ENCODE measurements around the gene VPS45. TPM values are rescaled to one million over a fixed set of nuclear protein-coding genes. Genes with fewer than 3 reads are reported as not detected.
"Not testable (repeated sequence)": the region's sequence is repeated elsewhere in the genome, so short reads cannot be mapped to it uniquely, and the experiment has no call there.

VPS45 gene
- total RNA-seq, 1 donor from 2014 or later: 33.1 TPM

DNA sequence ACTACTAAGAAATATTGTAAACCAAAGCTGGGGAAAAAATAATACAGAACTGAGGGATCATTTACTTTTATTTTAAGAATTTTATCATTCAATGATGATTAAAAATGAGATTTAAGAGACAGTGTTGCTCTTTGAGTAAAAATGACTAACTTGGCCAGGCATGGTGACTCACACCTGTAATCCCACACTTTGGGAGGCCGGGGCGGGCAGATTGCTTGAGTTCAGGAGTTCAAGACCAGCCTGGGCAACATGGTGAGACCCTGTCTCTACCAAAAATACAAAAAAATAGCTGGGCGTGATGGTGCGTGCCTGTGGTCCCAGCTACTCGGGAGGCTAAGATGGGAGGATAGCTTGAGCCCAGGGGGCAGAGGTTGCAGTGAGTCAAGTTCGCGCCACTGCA is 60.3 kb downstream of the VPS45 start:
- Mint-ChIP-seq H3K9me3 (ENCODE audit: low read depth) (no peaks in the 10 kb centered on the region), H3K36me3 (ENCODE audit: low read depth) (peaks cover 1% of the 10 kb centered on the region), H3K27ac (ENCODE audit: unreplicated experiment) (no peak overlapping the region), H3K4me1 (ENCODE audit: low read depth) (no peaks in the 10 kb centered on the region), H3K27me3 (ENCODE audit: low read depth) (no peaks in the 10 kb centered on the region), H3K4me3 (ENCODE audit: unreplicated experiment) (no peak overlapping the region)
- no peak for TF ChIP-seq CTCF (IDR thresholded peaks at IDR 0.05)
- DNase-seq (ENCODE audit: low spot score): no peak

- H3K4me3 Mint-ChIP-seq (ENCODE audit: unreplicated experiment): no peak overlapping the region
- no peaks in the 10 kb centered on the region for H3K4me1 Mint-ChIP-seq (ENCODE audit: low read depth)
- DNase-seq (ENCODE audit: low spot score): no peak
- H3K9me3 Mint-ChIP-seq (ENCODE audit: low read depth): no peaks in the 10 kb centered on the region
- no peaks in the 10 kb centered on the region for H3K27me3 Mint-ChIP-seq (ENCODE audit: low read depth)
- peaks cover 4% of the 10 kb centered on the region for H3K36me3 Mint-ChIP-seq (ENCODE audit: low read depth)
- no peak for TF ChIP-seq CTCF (IDR thresholded peaks at IDR 0.05)
- no peak overlapping the region for H3K27ac Mint-ChIP-seq (ENCODE audit: unreplicated experiment)
Measured at GRCh38 chr1:150132372-150132771, 64.8 kb downstream of the VPS45 start.

GRCh38 chr1:150134537-150134936 is 67.0 kb downstream of the VPS45 start:
- no peak overlapping the region for H3K27ac Mint-ChIP-seq (ENCODE audit: unreplicated experiment)
- H3K36me3 Mint-ChIP-seq (ENCODE audit: low read depth): peaks cover 4% of the 10 kb centered on the region
- DNase-seq (ENCODE audit: low spot score): no peak
- H3K4me3 Mint-ChIP-seq (ENCODE audit: unreplicated experiment): no peak overlapping the region
- H3K27me3 Mint-ChIP-seq (ENCODE audit: low read depth): no peaks in the 10 kb centered on the region
- no peak for TF ChIP-seq CTCF (IDR thresholded peaks at IDR 0.05)
- H3K9me3 Mint-ChIP-seq (ENCODE audit: low read depth): no peaks in the 10 kb centered on the region
- no peaks in the 10 kb centered on the region for H3K4me1 Mint-ChIP-seq (ENCODE audit: low read depth)

DNA sequence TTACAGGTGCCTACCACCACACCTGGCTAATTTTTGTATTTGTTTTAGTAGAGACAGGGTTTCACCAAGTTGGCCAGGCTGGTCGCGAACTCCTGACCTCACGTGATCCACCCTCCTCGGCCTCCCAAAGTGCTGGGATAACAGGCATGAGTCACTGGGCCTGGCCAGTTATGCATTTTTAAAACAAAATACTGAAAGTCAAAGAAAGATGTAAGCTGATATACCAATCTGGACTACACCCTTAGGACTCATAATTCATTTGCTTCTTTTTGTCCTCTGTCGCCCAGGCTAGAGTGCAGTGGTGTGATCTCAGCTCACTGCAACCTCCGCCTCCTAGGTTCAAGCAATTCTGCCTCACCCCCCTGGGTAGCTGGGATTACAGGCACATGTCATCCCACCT is 67.8 kb downstream of the VPS45 start:
- H3K4me3 Mint-ChIP-seq (ENCODE audit: unreplicated experiment); H3K27ac Mint-ChIP-seq (ENCODE audit: unreplicated experiment); H3K36me3 Mint-ChIP-seq (ENCODE audit: low read depth); H3K4me1 Mint-ChIP-seq (ENCODE audit: low read depth); DNase-seq (ENCODE audit: low spot score); H3K27me3 Mint-ChIP-seq (ENCODE audit: low read depth); H3K9me3 Mint-ChIP-seq (ENCODE audit: low read depth): not testable (repeated sequence)

GRCh38 chr1:150138044-150138443 is 70.5 kb downstream of the VPS45 start:
- Mint-ChIP-seq H3K36me3 (ENCODE audit: low read depth) (peaks cover 4% of the 10 kb centered on the region), H3K4me3 (ENCODE audit: unreplicated experiment) (no peak overlapping the region), H3K27ac (ENCODE audit: unreplicated experiment) (no peak overlapping the region), H3K4me1 (ENCODE audit: low read depth) (no peaks in the 10 kb centered on the region), H3K27me3 (ENCODE audit: low read depth) (no peaks in the 10 kb centered on the region), H3K9me3 (ENCODE audit: low read depth) (no peaks in the 10 kb centered on the region)
- no peak for DNase-seq (ENCODE audit: low spot score)
- TF ChIP-seq CTCF (IDR thresholded peaks at IDR 0.05): no peak

- no peak for DNase-seq (ENCODE audit: low spot score)
- Mint-ChIP-seq H3K27me3 (ENCODE audit: low read depth) (no peaks in the 10 kb centered on the region), H3K27ac (ENCODE audit: unreplicated experiment) (no peak overlapping the region), H3K4me1 (ENCODE audit: low read depth) (no peaks in the 10 kb centered on the region), H3K36me3 (ENCODE audit: low read depth) (peaks cover 4% of the 10 kb centered on the region), H3K9me3 (ENCODE audit: low read depth) (no peaks in the 10 kb centered on the region), H3K4me3 (ENCODE audit: unreplicated experiment) (no peak overlapping the region)
- TF ChIP-seq CTCF (IDR thresholded peaks at IDR 0.05): no peak
Measured at GRCh38 chr1:150141452-150141851, 73.9 kb downstream of the VPS45 start.

Data from chondrocyte (in vitro differentiated cells).